A673 (cell line): Measurements from ENCODE around the gene REC114.

Experiments
- EZH2 ChIP-seq: fragments of 200-600 bp; sonication (generic); IDR thresholded peaks from 2 replicates; pipeline ENCODE4 v1.6.1; 2017; ENCODE audit warnings: borderline replicate concordance, low read depth, mild to moderate bottlenecking, mixed read lengths, antibody characterized with exemption, low read length; ENCODE audit not compliant: poor library complexity, severe bottlenecking
- TF ChIP-seq, protein P1 (sequence below): fragments of 300-800, 200-600 bp; sonication (generic); conservative IDR thresholded peaks from 2 replicates; pipeline ENCODE4 v1.5.1; 2017; ENCODE audit warnings: low read depth, mild to moderate bottlenecking, antibody characterized with exemption, low read length, moderate library complexity, mixed read lengths

DNA sequence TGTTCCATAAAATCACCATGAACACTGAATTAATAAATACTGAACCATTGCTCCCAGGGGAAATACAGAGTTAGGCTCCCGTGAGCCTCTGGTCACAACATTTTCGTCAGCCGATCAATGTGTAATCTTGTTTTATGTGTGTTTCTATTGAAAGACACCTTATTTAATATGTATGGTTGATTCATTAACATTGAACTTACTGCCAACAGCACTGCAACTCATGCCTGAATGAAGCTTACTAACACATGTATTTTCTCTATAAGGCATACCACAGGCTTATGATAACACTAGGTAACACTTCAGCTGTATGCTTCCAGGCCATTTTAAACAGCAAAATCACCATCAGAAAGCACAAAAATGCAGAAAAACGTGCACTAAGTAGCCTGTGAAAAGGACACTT lies 9.1 kb upstream of the REC114 start:
- TF ChIP-seq, protein P1, sequence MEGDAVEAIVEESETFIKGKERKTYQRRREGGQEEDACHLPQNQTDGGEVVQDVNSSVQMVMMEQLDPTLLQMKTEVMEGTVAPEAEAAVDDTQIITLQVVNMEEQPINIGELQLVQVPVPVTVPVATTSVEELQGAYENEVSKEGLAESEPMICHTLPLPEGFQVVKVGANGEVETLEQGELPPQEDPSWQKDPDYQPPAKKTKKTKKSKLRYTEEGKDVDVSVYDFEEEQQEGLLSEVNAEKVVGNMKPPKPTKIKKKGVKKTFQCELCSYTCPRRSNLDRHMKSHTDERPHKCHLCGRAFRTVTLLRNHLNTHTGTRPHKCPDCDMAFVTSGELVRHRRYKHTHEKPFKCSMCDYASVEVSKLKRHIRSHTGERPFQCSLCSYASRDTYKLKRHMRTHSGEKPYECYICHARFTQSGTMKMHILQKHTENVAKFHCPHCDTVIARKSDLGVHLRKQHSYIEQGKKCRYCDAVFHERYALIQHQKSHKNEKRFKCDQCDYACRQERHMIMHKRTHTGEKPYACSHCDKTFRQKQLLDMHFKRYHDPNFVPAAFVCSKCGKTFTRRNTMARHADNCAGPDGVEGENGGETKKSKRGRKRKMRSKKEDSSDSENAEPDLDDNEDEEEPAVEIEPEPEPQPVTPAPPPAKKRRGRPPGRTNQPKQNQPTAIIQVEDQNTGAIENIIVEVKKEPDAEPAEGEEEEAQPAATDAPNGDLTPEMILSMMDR, result no peak
- no peak for TF ChIP-seq EZH2
